Heart left ventricle (tissue), 16 donors: ENCODE data around the gene CDC23. TPM values are rescaled to one million over a fixed set of nuclear protein-coding genes. Genes with fewer than 3 reads are reported as not detected.

Experiments
- ATAC-seq, 4 donors: fragments of 200-7000 bp; cut with Tn5 transposase; one replicate each; pipeline ENCODE4 v1.9.1; 2020 to 2022; ENCODE audit warnings: moderate library complexity in 4 of 4, mild to moderate bottlenecking in 3 of 4, moderate number of reproducible peaks in 1 of 4
- DNase-seq, 5 donors: peaks; one replicate each; pipeline ENCODE4 v3.0.0-alpha.2; 2020
- H3K27ac ChIP-seq, 12 donors: fragments of 200-600 bp; sonication (generic) in 4 of 12; one replicate each; pipeline versions ENCODE4 v1.5.0 to v1.8.0; 2016 to 2022; ENCODE audit warnings: mild to moderate bottlenecking in 2 of 12
- H3K27me3 ChIP-seq, 9 donors: fragments of 200-600 bp; sonication (generic) in 2 of 9; one replicate each; pipeline versions ENCODE4 v1.5.1 to v1.8.0; 2016 to 2022; ENCODE audit warnings: mild to moderate bottlenecking in 3 of 9
- H3K36me3 ChIP-seq, 9 donors: fragments of 200-600 bp; sonication (generic) in 2 of 9; one replicate each; pipeline versions ENCODE4 v1.5.0 to v1.8.0; 2018 to 2022; ENCODE audit warnings: mild to moderate bottlenecking in 2 of 9
- H3K4me1 ChIP-seq, 12 donors: fragments of 200-600 bp; sonication (generic) in 4 of 12; one replicate each; pipeline versions ENCODE4 v1.5.0 to v1.8.0; 2016 to 2022; ENCODE audit warnings: mild to moderate bottlenecking in 3 of 12
- H3K4me3 ChIP-seq, 12 donors: fragments of 200-600 bp; sonication (generic) in 4 of 12; one replicate each; pipeline versions ENCODE4 v1.5.0 to v1.8.0; 2017 to 2022; ENCODE audit warnings: mild to moderate bottlenecking in 9 of 12, moderate library complexity in 4 of 12
- H3K9me3 ChIP-seq, 12 donors: fragments of 200-600 bp; sonication (generic) in 4 of 12; one replicate each; pipeline versions ENCODE4 v1.5.0 to v1.8.0; 2016 to 2022; ENCODE audit warnings: mild to moderate bottlenecking in 1 of 12
- CTCF ChIP-seq, 12 donors: fragments of 200-600 bp; sonication (generic) in 4 of 12; IDR thresholded peaks; one replicate each; pipeline versions ENCODE4 v1.5.0 to v1.8.0; 2018 to 2022; ENCODE audit warnings: antibody characterized with exemption in 12 of 12, mild to moderate bottlenecking in 5 of 12
- POLR2A ChIP-seq, 2 donors: fragments of 450-650 bp; IDR thresholded peaks; one replicate each; pipeline ENCODE4 v1.6.1; 2017; ENCODE audit warnings: antibody characterized with exemption in 2 of 2, mild to moderate bottlenecking in 2 of 2, moderate library complexity in 2 of 2
- WGBS, 4 donors: extraction: QIAGEN DNeasy Blood & Tissue Kit in 2 of 4; methylation state at CpG; one replicate each; pipeline versions ENCODE4 v1.1.5 to v1.1.7; 2013 to 2018; 5-methylcytosine and 5-hydroxymethylcytosine counted together
- intact Hi-C, 10 donors: fragments of 100-400 bp; cut with DNase I; formaldehyde crosslinking; loops; one replicate each; pipeline versions ENCODE4 v1.11.1 to v1.14.2; 2022
- polyA plus RNA-seq, 2 donors: library from polyadenylated mRNA; stranded (reverse); fragments of 200-250 nt; gene quantifications; one replicate each; pipeline ENCODE4 v1.2.3, GENCODE V29; 2013
- total RNA-seq, 9 donors: library from RNA; depleted of rRNA in 2 of 9; stranded (reverse); fragments of >200 nt in 2 of 9; fragmentation: NEBNext Ultra II Directional in 3 of 9; extraction: Animal tissue kit (Norgen Biotek cat#: 25700) in 3 of 9; gene quantifications; one replicate each; pipeline versions ENCODE4 v1.1.0 to v1.2.4, GENCODE V29; 2016 to 2023
- donor health status: ischemic (EF 13 %, LVEDD 7.1; RV severe dilation, severe dysfunction).
- donor health status: healthy with polysubstance abuse.
- donor health status: DM: no; HTN: yes; CAD: no.
- donor health status: DM: no; HTN: no; CAD: no.
- donor health status: ischemic (EF 25% LVEDD 6.9; RV normal size, moderate dysfunction).
- donor health status: ischemic (EF 25% LVEDD 5.7; RV mildly dilated, moderate dysfunction).
- donor health status: healthy.
- donor health status: DM: yes; HTN: yes; CAD: no.
- donor health status: ischemic (EF 35%, LVEDD 5.7; RV mildly dilated, moderate dysfunction).
- donor health status: nonischemic (EF 11% LVEDD 7.7; RV severe dilation, severe dysfunction).
- donor health status: DM: yes; HTN: yes; CAD: no.
- donor health status: PGD.
- donor health status: ischemic (EF 29% LVEDD 5.4; RV normal size, mild dysfunction).
- donor health status: nonischemic (EF 23%, LVEDD 6.1; RV moderate dilation, normal function).

The CDC23 gene
- total and polyA plus RNA-seq, 11 donors: 10.1 to 25.6 (median 17.2) TPM

GRCh38 chr5:138230261-138230660 lies 17.1 kb upstream of the CDC23 start:
- Histone ChIP-seq H3K4me1 (peaks cover 0 to 18% (median 6%) of the 10 kb centered on the region in 12 donors), H3K27ac (peak overlapping the region in 10 of 12 donors; percentile 36 to 75 (median 60)), H3K27me3 (no peaks in the 10 kb centered on the region), H3K9me3 (peaks cover 0 to 13% (median 4%) of the 10 kb centered on the region in 12 donors), H3K36me3 (no peaks in the 10 kb centered on the region), H3K4me3 (no peak overlapping the region)
- peak; percentile 76 to 94 (median 89) for ATAC-seq
- TF ChIP-seq POLR2A (IDR thresholded peaks at IDR 0.05) (no peak), CTCF (IDR thresholded peaks at IDR 0.05) (no peak)
- DNase-seq: peak; percentile 46 to 81 (median 63)
- intact Hi-C loops: no loop called here

- no peaks in the 10 kb centered on the region for H3K27me3 ChIP-seq
- H3K4me1 ChIP-seq: peaks cover 0 to 18% (median 6%) of the 10 kb centered on the region in 12 donors
- intact Hi-C loops: loop anchor here in 3 of 10 donors (10.0 kb wide), 3 partner anchors 165 to 275 kb away; no protein-coding TSS in a partner anchor
- no peaks in the 10 kb centered on the region for H3K36me3 ChIP-seq
- H3K9me3 ChIP-seq: peaks cover 0 to 13% (median 4%) of the 10 kb centered on the region in 12 donors
- no peak overlapping the region for H3K4me3 ChIP-seq
- no peak for DNase-seq
- no peak for ATAC-seq
- WGBS, 4 donors: 58 to 80% (median 72%) methylated on average over 6 of the region's 6 CpGs
- peak overlapping the region in 2 of 12 donors; percentile 67 to 75 for H3K27ac ChIP-seq
- TF ChIP-seq POLR2A (IDR thresholded peaks at IDR 0.05): no peak
Observed at GRCh38 chr5:138229387-138229786, 16.3 kb upstream of the CDC23 start.

- H3K4me3 ChIP-seq: no peak overlapping the region
- H3K4me1 ChIP-seq: peaks cover 0 to 21% (median 7%) of the 10 kb centered on the region in 12 donors
- H3K27ac ChIP-seq: no peak overlapping the region
- H3K36me3 ChIP-seq: no peaks in the 10 kb centered on the region
- TF ChIP-seq POLR2A (IDR thresholded peaks at IDR 0.05) (no peak), CTCF (IDR thresholded peaks at IDR 0.05) (no peak)
- ATAC-seq (no peak), DNase-seq (no peak)
- H3K27me3 ChIP-seq: no peaks in the 10 kb centered on the region
- intact Hi-C loops: loop anchor here in 3 of 10 donors (10.0 kb wide), 3 partner anchors 168 to 278 kb away; no protein-coding TSS in a partner anchor
- H3K9me3 ChIP-seq: peaks cover 0 to 13% (median 4%) of the 10 kb centered on the region in 12 donors
Observed at GRCh38 chr5:138226910-138227309, 13.8 kb upstream of the CDC23 start.

GRCh38 chr5:138224712-138225111 lies 11.6 kb upstream of the CDC23 start:
- no peak for DNase-seq
- H3K27ac ChIP-seq: no peak overlapping the region
- ATAC-seq: no peak
- no peaks in the 10 kb centered on the region for H3K27me3 ChIP-seq
- H3K4me3 ChIP-seq: no peak overlapping the region
- H3K4me1 ChIP-seq: peaks cover 0 to 8% (median under 1%) of the 10 kb centered on the region in 12 donors
- H3K36me3 ChIP-seq: no peaks in the 10 kb centered on the region
- peaks cover 0 to 13% (median 4%) of the 10 kb centered on the region in 12 donors for H3K9me3 ChIP-seq
- TF ChIP-seq CTCF (IDR thresholded peaks at IDR 0.05): no peak
- TF ChIP-seq POLR2A (IDR thresholded peaks at IDR 0.05): no peak
- 78 to 84% (median 81%) methylated on average over 6 of the region's 6 CpGs for WGBS, 4 donors
- intact Hi-C loops: loop anchor here in 8 of 10 donors (5.0 to 10.0 kb wide), 5 partner anchors 58 to 280 kb away; no protein-coding TSS in a partner anchor

- 83 to 100% (median 96%) methylated on average over 1 of the region's 1 CpG for WGBS, 4 donors
- Histone ChIP-seq H3K4me1 (peaks cover 0 to 8% (median 0%) of the 10 kb centered on the region in 12 donors), H3K9me3 (peaks cover 0 to 13% (median 4%) of the 10 kb centered on the region in 12 donors), H3K27ac (no peak overlapping the region), H3K36me3 (no peaks in the 10 kb centered on the region), H3K27me3 (no peaks in the 10 kb centered on the region), H3K4me3 (no peak overlapping the region)
- ATAC-seq: peak in 1 of 4 donors; percentile 15
- TF ChIP-seq CTCF (IDR thresholded peaks at IDR 0.05): no peak
- no peak for TF ChIP-seq POLR2A (IDR thresholded peaks at IDR 0.05)
- no peak for DNase-seq
- intact Hi-C loops: loop anchor here in 9 of 10 donors (1.0 to 10.0 kb wide), 8 partner anchors 57 to 281 kb away; no protein-coding TSS in a partner anchor
Observed at GRCh38 chr5:138223532-138223931, 10.4 kb upstream of the CDC23 start.
